GM19193 (cell line): ENCODE results near the gene GAS7.

Source experiments
- POLR2A ChIP-seq: IDR thresholded peaks from 4 replicates; pipeline ENCODE4 v1.6.1; 2011; ENCODE audit not compliant: insufficient read depth, insufficient read length; ENCODE audit errors: extremely low read depth

GAS7 gene

GRCh38 chr17:10072556-10073425 lies 125.6 kb downstream of the GAS7 start:
- TF ChIP-seq POLR2A = no peak

- TF ChIP-seq POLR2A = no peak
Measured at GRCh38 chr17:10072086-10072485, 126.3 kb downstream of the GAS7 start.

GRCh38 chr17:10071141-10071540 lies 127.3 kb downstream of the GAS7 start:
- TF ChIP-seq POLR2A = no peak

GRCh38 chr17:10070690-10071089 lies 127.7 kb downstream of the GAS7 start:
- no peak for TF ChIP-seq POLR2A

GRCh38 chr17:10069301-10069700 lies 129.1 kb downstream of the GAS7 start:
- no peak for TF ChIP-seq POLR2A

- no peak for TF ChIP-seq POLR2A
Measured at GRCh38 chr17:10067446-10068143, 130.8 kb downstream of the GAS7 start.

GRCh38 chr17:10064536-10064935 lies 133.9 kb downstream of the GAS7 start:
- no peak for TF ChIP-seq POLR2A

GRCh38 chr17:10063730-10064241 lies 134.6 kb downstream of the GAS7 start:
- TF ChIP-seq POLR2A = no peak

GRCh38 chr17:10062691-10063385 lies 135.6 kb downstream of the GAS7 start:
- TF ChIP-seq POLR2A = peak; percentile 12

- TF ChIP-seq POLR2A = no peak
Measured at GRCh38 chr17:10061111-10061845, 137.1 kb downstream of the GAS7 start.

GRCh38 chr17:10060526-10060925 lies 137.9 kb downstream of the GAS7 start:
- TF ChIP-seq POLR2A = no peak

GRCh38 chr17:10059684-10060211 lies 138.7 kb downstream of the GAS7 start:
- no peak for TF ChIP-seq POLR2A

GRCh38 chr17:10058921-10059683 lies 139.3 kb downstream of the GAS7 start:
- peak; percentile 50 for TF ChIP-seq POLR2A
